Loucy (cell line): ENCODE results near the gene COL27A1.

Experiments used
- CTCF ChIP-seq: fragments of 200-600 bp; sonication (generic); conservative IDR thresholded peaks from 2 replicates; pipeline ENCODE4 v1.5.1; 2014; ENCODE audit warnings: mild to moderate bottlenecking, antibody characterized with exemption, low read length
- EZH2phosphoT487 ChIP-seq: fragments of 200-600 bp; IDR thresholded peaks from 2 replicates; pipeline ENCODE4 v1.6.1; 2018; ENCODE audit warnings: antibody characterized with exemption, mild to moderate bottlenecking, moderate library complexity, borderline replicate concordance

GRCh38 chr9:114282926-114283325 lies 127.6 kb downstream of the COL27A1 start:
- TF ChIP-seq CTCF (no peak), EZH2phosphoT487 (no peak)
